GM19372 (cell line): ENCODE results near the gene LCE1B.

Experiments used
- ATAC-seq: cut with Tn5 transposase; IDR thresholded peaks from one replicate; pipeline ENCODE4 v1.9.1; 2021; ENCODE audit warnings: mild to moderate bottlenecking, low read depth, moderate library complexity; ENCODE audit not compliant: unreplicated experiment

LCE1B gene

DNA sequence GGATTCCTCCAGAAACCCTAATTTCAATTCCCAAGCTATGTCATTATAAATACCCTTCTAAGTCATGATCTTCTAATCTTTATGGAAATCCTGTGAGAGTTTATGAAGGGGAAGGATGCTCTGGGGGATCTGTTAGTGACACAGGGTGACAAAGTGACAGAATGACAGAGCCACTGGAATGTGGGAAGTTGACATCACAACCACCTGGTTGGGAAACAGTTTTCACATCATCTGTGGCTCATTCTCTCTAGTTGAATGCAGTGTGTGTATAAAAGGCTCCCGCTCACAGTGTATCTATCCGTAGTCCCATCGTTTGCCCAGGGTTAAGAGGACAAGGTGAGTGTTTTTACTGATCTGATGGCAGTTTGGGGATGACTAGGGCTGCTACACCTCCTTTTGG is 47.9 kb downstream of the LCE1B start, which contains the start of gene LCE7A:
LCE7A (plus strand) TSS at position 301 of the 400 bp plus-strand sequence. CDS start 702 bp downstream, outside the sequence.
- no peak for ATAC-seq

DNA sequence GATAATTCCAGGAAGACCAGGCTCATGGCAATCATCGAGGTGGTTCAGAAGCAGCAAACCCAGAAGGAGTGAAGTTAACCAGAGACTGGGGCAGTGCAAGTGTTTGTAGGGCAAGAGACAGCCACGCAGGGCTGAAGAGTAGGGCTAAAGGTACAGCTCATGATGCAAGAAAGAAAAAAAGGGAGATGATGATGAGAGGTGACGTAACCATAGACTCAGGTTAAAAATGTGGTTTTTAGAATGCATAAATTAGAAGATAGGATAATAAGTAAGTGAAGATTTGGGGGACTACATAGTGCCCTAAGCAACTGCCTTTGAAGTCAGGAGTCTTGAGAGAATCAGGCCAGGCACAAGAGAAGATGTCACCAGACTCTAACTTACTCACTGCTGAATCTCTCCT is 48.4 kb downstream of the LCE1B start:
- no peak for ATAC-seq

DNA sequence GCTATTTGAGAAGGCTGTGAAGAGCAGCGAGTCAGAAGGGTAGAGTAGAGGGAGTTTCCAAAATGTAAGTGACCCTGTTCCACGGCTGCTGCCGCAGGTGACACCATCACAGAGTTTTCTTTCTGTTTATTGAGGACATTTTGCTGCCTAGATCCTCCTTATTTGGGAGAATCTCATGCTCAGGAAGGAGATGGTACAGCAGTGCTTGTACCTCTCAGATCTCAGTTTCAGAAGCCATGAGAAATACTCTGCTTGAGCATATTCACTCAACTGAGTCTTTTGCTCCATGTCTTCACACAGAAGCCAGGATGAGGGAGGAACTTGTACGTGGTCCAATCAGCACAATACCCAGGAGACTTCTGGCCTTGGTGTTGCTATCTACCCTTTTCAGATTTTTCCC is 49.6 kb downstream of the LCE1B start:
- no peak for ATAC-seq
